Hematopoietic multipotent progenitor cell treated with erythropoietin and hydrocortisone succinate and interleukin-3 and kit ligand, for 17 days (in vitro differentiated cells): Measurements from ENCODE around the gene ATP6AP1.
"Not testable (repeated sequence)": the region's sequence is repeated elsewhere in the genome, so short reads cannot be mapped to it uniquely, and the experiment has no call there.

ENCODE experiments used
- DNase-seq: peaks from one replicate; pipeline ENCODE4 v3.0.0-alpha.2; 2015; ENCODE audit warnings: low spot score

Gene ATP6AP1, protein sequence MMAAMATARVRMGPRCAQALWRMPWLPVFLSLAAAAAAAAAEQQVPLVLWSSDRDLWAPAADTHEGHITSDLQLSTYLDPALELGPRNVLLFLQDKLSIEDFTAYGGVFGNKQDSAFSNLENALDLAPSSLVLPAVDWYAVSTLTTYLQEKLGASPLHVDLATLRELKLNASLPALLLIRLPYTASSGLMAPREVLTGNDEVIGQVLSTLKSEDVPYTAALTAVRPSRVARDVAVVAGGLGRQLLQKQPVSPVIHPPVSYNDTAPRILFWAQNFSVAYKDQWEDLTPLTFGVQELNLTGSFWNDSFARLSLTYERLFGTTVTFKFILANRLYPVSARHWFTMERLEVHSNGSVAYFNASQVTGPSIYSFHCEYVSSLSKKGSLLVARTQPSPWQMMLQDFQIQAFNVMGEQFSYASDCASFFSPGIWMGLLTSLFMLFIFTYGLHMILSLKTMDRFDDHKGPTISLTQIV

DNA sequence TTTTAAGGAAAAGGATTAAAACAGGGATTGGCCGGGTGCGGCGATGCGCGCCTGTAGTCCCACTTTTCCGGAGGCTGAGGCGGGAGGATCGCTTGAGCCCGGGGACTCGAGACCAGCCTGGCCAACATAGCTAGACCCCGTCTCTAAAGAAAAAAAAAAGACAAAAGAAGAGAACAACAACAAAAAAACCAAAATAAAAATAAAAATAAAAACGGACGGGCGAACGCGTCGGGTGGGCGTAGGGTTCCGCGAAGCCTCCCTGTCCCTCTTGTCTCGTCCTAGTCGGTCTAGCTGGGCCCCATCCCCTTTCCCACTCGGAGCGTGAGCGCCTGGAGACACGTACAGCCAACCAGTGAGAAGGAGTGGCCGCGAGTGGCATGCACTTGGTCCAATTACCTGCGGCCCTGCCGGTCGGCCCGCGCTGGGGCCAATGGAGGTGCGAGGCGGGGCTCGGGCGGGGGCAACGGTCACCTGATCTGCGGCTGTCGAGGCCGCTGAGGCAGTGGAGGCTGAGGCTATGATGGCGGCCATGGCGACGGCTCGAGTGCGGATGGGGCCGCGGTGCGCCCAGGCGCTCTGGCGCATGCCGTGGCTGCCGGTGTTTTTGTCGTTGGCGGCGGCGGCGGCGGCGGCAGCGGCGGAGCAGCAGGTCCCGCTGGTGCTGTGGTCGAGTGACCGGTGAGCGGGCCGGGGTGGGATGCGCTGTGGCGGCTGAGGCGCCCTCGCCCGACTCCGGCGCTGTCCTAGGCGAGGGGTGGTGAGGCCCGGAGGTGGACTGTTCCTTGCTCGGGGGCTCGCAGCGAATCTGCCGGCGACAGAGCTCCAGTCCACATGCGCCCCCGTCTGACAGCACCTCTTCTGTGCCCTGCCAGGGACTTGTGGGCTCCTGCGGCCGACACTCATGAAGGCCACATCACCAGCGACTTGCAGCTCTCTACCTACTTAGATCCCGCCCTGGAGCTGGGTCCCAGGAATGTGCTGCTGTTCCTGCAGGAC is at the start of gene ATP6AP1:
Gene ATP6AP1, plus strand, starts transcription at position 502 of the 996 bp plus-strand sequence. Its CDS starts 16 bp downstream, at position 518.
- DNase-seq = peak; percentile 89

DNA sequence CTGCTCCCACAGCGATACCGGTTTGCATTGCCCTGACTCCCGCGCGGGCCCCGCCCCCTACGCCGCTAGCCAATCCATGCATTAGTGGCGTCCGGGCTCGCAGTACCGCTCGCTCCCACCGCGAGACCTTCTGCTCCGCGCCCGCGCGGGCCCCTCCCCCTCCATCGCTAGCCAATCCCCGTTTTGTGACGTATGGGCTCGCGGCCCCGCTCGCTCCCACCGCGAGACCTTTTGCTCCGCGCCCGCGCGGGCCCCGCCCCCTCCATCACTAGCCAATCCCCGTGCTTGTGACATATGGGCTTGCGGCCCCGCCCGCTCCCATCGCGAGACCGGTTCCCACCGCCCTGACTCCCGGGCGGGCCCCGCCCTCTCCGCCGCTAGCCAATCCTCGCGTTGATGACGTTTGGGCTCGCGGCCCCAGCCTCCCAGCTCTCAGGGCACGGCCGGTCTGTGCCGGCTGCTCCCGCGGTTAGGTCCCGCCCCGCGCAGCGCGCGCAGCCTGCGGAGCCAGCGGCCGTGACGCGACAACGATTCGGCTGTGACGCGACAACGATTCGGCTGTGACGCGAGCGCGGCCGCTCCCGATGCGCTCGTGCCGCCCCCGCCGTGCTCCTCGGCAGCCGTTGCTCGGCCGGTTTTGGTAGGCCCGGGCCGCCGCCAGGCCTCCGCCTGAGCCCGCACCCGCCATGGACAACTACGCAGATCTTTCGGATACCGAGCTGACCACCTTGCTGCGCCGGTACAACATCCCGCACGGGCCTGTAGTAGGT is 49.5 kb upstream of the ATP6AP1 start, which contains the start of gene EMD:
Gene EMD, plus strand, starts transcription at position 497 of the 770 bp plus-strand sequence. Its CDS starts 190 bp downstream, at position 687.
- peak; percentile 97 for DNase-seq

GRCh38 chrX:154379569-154379951 is 48.9 kb upstream of the ATP6AP1 start:
- DNase-seq = no peak

GRCh38 chrX:154380153-154380552 is 48.3 kb upstream of the ATP6AP1 start:
- DNase-seq = no peak

GRCh38 chrX:154380787-154381186 is 47.7 kb upstream of the ATP6AP1 start:
- no peak for DNase-seq

GRCh38 chrX:154381271-154381670 is 47.2 kb upstream of the ATP6AP1 start:
- DNase-seq = no peak

GRCh38 chrX:154382483-154383069 is 45.9 kb upstream of the ATP6AP1 start:
- no peak for DNase-seq

DNA sequence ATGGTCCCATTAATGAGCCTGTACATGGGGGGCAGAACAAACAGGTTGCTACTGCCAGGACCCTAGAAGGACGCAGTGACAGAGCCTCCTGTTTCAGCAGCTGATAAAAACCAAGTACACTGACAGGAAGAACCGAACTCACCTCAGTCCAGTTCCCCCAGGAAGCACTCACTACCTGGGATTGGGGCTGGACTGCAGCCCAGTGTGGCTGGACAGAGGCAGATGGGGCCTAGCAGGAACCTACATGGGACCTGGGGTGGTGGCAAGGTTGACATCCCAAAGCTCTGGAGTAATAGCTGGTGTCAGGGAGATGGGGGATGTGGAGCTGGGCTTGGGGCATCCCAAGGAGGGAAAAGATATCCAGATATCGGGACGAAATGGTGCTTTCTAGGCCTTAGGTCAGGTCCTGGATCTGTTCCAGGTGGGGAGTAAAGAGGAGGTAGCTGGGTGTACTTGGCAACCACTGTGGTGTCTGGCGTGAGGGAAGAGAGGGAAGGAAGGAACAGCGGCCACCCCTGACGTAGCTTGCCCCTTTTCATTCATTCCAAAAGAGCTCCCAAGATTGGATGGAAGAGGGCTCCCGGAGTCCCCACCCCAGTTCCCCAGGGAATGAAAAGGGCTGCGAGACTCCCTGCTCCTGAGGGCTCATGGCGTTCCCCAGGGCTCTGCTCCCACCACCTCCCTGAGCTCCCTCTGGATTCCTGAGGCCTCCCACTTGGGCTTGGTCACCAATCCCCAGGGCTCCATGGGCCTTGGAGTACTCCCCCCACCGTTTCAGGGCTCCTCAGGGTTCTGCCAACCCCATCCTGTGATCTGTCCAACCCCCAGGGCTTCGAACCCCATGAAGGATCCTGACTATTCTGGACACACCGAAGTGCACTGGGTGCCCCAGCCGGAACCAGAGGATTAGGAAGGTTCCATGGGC is 44.9 kb upstream of the ATP6AP1 start:
- DNase-seq = no peak

DNA sequence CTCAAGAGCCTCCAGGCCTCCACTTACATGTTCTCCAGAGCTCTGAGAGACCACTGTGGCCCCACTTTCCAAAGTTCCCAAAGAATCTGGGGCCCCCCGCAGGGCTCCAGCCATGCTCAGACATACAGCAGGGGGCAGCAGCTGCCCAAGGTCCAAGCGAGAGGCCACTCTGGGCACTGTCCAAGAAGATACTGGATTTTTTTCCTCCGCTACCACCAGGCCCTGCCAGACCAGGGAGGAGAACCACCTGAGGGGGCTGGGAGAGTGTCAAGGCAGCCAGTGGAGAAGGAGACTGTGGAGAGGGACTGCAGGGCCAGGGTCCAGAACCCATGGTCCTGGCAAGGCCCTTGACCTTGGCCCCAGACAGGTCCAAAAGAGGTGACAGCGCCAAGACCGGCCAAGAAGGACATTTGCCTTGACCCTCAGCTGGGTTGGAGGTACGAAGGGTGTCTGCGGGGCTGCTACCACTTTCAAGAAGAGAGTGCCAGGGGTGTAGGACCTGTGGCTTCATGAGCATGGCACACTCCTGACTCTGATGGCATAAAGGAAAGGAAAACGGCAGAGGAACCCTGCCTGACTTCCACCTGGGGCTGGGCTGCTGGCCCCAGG is 44.1 kb upstream of the ATP6AP1 start:
- no peak for DNase-seq

GRCh38 chrX:154388094-154388493 is 40.4 kb upstream of the ATP6AP1 start:
- not testable (repeated sequence) for DNase-seq

- not testable (repeated sequence) for DNase-seq
Observed at GRCh38 chrX:154388649-154389048, 39.8 kb upstream of the ATP6AP1 start.

- not testable (repeated sequence) for DNase-seq
Observed at GRCh38 chrX:154389812-154390747, 38.4 kb upstream of the ATP6AP1 start.

GRCh38 chrX:154396363-154396762 is 32.1 kb upstream of the ATP6AP1 start:
- not testable (repeated sequence) for DNase-seq

GRCh38 chrX:154396973-154397887 is 31.2 kb upstream of the ATP6AP1 start:
- DNase-seq = peak; percentile 61

DNA sequence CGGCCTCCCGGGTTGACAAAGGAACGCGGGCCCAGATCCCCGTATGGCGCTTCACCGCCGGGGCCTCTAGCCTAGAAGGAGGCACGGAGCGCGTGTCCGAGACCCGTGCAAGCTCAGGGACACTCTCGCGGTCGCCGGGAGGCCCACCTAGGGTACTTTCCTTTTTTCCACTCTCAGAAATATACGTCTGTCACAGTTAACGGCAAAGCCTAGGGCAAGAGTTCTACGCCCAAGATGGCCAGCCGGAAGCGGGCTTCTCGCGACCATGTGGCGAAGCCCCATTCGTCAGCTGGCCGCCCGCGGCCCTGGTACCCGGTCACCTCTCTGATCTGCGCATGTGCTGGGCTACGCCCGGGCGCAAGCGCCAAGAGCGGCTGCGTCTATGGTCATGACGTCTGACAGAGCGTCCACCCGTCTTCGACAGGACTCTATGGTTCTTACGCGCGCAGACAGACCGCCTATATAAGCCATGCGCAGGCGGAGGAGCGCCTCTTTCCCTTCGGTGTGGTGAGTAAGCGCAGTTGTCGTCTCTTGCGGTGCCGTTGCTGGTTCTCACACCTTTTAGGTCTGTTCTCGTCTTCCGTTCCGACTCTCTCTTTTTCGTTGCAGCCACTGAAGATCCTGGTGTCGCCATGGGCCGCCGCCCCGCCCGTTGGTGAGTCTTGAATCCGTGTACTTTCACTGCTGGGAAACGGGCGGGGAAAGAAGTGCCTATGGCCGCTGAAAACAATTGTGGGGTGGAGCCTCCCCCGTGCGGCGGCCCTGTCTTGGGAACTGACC is 30.4 kb upstream of the ATP6AP1 start, which contains the start of gene RPL10:
Gene RPL10, plus strand, starts transcription at position 490 of the 780 bp plus-strand sequence. Its CDS starts 143 bp downstream, at position 633.
- peak; percentile 93 for DNase-seq
